ENCODE measurements around the gene NUBPL.
"Not testable (repeated sequence)": the region's sequence is repeated elsewhere in the genome, so short reads cannot be mapped to it uniquely, and the experiment has no call there.

NUBPL gene

DNA sequence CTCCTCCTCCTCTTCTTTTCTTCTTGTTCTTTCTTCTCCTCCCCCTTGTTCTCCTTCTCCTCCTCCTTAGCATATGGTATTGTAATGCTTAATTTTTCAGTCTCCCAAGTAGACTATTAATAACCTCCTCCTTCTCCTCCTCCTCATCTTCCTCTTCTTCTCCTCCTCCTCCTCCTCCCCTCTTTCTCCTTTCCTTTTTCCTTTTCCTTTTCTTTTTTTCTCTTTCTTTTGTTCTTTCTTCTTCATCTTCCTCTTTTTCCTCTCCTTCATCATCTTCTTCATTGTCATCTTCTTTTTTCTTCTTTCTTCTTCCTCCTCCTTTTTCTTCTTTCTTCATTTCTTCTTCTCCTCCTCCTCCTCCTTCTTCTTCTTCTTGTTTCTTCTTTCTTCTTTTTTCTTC is 264.3 kb downstream of the NUBPL start:
- no peak for FAIRE-seq

DNA sequence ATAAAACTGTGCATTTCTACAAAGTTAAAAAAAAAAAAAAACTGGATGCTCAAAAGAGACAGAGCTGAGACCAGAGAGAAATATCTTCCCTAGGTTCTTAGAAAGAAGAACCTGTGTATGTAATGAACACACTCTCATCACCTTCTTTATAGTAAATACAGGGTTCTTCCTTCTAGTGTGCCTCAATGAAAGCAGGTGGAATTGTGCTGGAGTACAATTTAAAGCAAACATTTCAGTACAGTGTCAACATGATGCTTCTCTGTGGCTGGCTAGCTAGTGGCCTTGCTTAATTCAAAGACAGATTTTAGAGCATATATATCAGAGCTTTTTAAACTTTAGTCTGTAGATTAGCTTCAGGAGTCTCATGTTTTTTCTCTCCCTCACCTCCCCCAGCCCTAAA is 266.1 kb downstream of the NUBPL start:
- FAIRE-seq: no peak

DNA sequence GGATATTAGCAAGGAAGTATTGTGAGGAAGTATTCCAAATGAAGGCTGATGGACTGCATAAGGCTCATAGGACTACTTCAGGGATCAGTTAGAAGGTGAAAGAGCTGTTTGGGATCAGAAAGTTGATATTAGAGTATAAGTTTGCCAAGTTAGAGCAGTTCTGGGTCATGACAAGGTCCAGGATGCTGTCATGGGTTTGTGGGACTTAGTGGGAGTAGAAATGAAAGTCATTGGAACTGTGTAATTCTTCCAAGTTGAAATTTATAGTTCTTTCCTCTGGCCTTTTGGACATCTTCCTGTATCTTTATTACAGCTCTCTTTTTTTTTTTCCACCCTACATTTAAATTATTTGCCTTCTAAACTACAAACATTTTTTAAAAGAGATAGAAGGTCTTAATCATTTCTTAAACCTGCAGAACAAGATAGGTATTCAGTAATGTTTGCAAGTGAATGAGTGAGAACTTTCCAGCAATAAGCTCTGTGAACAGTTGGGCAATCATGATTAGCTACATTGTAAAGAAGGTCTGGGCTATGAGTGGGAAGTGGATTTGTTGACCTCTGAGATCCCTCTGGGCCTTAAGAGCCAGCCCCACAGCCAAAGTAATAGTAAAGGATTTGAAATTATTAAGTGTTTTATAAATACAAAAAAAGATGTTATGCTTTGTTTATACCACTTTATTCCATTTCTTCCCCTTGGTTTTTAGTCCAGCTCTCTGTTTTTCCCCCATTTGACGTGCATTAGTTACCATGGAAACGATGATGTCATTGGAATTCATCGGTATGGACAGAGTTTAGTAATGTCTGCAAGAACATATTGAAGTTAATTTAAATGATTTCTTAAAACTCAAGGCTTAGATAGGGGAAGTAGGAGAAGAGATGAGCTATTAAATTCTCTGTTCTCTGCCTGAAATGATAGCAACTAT is 268.0 kb downstream of the NUBPL start:
- no peak for FAIRE-seq

DNA sequence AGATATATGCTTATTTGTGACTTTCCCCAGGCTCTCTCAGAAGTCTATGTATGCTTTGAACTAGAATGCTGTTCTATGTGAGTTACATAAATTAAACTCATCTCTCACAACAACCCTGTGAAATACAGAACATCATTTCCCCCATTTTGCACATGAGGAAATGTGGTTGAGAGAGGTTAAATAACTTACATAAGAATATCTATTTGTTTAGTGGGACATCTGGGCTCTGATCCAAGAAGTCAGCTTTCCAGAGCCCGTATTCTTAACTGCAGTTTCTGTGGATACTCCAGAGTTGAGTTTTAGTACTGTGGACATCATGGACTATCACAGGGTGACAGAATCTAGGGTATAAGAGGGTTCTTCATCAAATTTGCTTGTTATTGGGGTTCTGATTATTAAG is 273.4 kb downstream of the NUBPL start:
- FAIRE-seq: no peak

DNA sequence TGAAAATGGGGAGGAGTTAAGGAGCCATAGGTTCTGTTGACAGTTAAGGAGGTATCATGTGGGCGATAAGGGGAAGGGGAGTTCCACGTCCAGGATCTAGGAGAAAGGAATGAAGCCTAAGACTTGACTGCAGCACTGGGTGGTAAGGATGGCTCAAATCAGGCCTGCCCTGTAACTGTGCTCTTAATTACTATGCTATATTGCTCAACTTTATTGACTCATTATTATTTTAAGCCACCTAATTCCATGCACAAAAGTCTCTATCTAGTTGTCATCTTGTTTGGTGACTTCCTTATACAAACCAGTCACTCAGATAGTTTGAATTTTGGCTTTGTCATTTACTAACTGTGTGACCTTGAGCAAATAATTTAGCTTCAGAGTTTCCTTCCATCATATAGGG is 273.8 kb downstream of the NUBPL start:
- no peak for FAIRE-seq

DNA sequence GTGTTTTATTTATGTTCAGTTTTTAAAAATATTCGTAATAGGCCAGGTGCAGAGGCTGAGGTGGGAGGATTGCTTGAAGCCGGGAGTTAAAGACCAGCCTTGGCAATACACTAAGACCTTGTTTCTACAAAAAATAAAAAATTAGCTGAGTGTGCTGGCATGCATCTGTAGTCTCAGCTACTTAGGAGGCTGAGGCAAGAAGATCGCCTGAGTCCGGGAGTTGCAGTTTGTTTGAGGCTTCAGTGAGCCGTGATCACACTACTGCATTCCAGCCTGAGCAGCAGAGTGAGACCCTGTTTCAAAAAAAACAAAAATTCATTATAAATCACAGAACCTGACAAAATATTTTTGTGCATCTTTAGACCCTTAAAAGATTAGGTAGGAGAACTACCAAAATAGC is 275.8 kb downstream of the NUBPL start:
- FAIRE-seq: no peak

DNA sequence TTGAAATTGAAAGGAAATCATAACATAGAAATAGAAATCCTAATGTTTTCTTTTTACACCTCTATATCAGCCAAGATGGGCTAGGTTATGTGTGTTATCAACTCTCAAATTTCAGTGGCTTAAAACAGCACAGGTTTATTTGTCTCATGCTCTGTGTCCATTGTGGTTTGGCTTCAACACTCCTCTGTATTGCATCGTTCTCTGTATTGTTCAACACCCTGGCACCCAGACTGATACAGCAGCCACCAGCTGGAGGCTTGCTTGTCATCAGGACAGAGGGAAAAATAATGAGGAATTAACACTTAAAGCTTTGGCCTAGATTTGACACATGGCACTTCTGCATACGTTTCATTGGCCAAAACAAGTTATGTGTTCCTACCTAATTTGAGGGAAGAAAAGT is 281.7 kb downstream of the NUBPL start:
- FAIRE-seq: no peak

DNA sequence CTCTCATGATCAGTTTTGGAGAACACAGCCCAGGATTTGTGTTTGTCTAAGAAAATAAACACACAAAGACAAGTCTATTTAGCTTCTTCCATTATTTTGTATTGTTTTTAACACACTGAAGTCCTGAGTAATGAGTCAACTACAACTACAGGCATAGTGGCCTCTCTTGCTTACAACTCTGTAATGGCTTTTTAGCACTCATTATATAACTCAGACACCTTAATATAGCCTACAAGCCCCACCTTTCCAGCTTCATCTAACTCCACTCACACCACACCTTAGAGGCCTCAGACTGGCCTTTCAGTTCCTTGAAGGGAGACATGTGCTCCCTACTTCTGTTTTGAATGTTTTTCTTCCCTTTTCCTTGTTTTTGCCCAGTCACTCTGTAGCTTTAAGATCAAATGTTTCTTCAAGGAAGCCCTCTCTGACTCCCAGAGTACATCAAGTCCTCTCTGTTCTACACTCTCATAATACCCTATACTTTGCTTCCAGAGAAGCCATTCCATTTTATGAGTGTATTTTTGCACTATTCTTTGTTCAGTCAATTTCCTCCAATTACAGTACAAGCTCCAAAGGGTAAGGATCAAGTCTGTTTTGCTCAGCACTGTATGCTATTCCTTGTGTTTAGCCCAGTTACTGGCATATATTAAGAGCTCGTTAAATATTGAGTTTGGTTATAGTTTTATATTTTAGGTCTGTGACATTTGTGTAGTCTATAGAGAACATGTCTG is 282.3 kb downstream of the NUBPL start:
- no peak for FAIRE-seq

DNA sequence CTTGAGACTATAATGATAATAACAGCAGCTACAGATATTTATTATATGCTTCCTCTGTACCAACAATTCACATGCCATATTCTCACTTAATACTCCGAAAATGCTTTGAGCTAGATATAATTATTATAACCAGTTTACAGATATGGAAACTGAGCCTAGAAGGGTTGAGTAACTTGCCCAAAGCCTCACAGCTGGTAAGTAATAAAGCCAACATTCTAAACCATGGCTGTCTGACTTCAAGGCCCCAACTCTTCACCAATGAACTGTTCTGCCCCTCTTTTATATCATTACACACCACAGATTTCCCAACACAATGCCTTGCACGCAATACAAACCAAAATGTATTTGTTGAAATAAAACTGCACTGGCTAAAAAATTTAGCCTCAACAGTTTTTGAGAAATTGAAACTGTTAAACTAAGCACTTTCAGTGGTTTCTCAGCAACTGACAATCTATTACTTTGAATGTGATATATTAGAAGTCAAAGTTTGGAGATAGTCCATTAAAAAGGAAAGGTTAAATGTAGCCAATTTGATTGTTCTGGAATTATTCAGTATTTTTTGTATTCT is 293.4 kb downstream of the NUBPL start:
- FAIRE-seq: no peak

DNA sequence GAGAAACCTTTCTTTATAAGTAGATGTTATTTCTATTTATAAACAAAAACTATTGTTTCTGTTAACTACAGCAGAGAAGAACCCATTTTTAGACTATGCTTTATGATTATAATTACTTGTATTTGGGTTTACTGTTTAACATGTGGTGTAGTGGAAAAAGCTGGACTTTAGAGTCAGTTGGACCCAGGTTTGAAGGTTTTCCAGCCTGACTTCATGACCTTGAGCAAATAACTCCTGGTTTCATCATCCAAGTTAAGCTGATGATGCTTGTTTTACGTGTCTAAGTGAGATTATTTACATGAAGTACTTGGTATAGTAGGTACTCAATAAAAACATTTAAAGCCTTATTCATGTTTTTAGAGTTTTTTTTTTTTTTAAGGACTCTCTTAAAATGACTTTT is 294.1 kb downstream of the NUBPL start:
- FAIRE-seq: no peak

DNA sequence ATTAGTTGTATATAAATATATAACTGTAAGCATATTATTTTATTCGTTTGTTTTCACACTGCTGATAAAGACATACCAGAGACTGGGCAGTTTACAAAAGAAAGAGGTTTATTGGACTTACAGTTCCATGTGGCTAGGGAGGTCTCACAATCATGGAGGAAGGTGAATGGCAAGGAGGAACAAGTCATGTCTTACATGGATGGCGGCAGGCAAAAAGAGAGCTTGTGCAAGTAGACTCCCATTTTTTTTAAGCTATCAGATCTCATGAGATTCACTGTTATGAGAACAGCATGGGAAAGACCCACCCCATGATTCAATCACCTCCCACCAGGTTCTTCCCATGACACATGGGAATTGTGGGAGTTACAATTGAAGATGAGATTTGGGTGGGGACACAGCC is 294.8 kb downstream of the NUBPL start:
- not testable (repeated sequence) for FAIRE-seq

DNA sequence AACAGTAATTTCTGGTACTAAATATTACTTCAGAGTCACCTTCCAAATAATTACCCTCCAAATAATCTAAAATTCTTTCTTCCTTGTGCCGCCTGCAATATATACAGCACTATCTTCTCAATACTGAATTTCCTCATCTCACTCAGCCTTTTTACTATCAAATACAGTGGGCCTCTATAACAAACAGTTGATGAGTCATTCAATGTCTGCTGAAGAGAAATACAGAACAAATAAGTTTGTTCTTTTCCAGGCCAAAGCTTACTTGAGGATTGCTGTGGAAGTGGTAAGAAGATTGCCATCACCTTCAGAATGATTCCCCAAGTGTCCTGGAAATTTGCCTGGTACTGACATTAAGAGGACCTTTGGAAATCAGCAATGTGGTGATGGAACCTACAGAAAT is 297.7 kb downstream of the NUBPL start:
- no peak for FAIRE-seq

DNA sequence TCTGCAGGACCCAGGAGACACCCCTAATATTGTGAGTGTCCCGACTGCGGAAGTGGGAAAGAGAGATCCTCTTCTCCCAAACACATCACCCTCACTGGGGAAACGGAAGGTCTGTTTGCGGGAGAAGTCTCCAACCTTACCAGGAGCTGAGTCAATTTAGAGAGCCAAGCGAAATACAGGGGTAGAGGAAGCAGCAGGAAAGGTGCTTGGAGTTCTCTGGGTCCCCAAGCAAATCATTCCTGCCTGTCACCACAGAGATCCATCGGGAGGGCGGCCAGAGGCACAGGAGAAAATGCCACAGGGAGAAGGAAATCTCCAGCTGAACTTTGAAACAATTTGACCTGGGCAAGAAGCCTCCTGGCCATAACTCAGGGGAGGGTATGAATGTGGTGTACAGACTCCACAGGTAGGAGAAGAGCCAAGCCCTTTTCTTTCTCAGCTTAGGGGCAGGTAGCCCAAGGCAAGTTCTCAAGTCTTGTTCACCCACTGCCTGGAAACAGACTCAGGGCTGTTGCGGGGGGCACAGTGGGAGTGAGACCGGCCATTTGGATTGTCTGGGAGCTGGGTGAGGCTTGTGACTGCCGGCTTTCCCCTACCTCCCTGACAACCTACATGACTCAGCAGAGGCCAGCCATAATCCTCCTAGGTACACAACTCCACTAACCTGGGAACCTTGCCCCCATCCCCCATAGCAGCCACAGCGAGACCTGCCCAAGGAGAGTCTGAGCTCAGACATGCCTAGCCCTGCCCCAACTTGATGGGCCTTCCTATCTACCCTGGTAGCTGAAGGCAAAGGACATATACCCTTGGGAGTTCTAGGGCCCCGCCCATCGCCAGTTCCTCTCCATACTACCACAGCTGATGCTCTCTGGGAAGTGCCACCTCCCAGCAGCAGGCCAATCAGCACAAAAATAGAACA is 304.0 kb downstream of the NUBPL start:
- no peak for FAIRE-seq

DNA sequence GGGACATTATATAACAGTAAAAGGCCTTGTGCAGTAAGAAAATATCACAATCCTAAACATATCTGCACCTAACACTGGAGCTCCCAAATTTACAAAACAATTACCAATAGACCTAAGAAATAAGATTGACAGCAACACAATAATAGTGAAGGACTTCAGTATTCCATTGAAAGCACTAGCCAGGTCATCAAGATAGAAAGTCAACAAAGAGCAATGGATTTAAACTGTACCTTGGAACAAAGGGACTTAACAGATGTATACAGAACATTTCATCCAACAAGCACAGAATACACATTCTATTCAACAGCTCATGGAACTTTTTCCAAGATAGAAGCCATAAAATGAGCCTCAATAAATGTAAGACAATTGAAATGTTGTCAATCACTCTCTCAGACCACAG is 306.4 kb downstream of the NUBPL start:
- FAIRE-seq: no peak

DNA sequence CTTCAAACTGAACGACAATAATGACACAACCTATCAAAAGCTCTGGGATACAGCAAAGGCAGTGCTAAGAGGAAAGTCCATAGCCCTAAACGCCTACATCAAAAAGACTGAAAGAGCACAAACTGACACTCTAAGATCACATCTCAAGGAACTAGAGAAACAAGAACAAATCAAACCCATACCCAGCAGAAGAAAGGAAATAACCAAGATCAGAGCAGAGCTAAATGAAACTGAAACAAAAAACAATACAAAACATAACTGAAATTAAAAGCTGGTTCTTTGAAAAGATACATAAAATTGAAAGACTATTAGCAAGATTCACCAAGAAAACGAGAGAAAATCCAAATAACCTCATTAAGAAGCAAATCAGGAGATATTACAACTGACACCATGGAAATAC is 306.9 kb downstream of the NUBPL start:
- not testable (repeated sequence) for FAIRE-seq

DNA sequence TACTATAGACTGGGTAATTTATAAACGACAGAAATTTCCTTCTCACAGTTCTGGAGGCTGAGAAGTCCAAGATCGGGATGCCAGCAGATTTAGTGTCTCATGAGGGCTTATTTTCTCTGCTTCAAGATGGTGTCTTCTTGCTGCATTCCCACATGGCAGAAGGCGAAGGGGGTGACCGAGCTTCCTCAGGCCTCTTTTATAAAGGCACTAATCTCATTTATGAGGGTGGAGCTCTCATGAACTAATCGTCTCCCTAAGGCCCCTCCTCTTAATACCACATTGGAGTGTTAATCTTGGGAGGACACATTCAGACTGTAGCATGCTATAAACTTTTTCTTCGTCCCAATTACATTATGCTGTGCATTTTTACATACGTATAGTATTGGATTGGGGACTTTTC is 315.5 kb downstream of the NUBPL start:
- no peak for FAIRE-seq

DNA sequence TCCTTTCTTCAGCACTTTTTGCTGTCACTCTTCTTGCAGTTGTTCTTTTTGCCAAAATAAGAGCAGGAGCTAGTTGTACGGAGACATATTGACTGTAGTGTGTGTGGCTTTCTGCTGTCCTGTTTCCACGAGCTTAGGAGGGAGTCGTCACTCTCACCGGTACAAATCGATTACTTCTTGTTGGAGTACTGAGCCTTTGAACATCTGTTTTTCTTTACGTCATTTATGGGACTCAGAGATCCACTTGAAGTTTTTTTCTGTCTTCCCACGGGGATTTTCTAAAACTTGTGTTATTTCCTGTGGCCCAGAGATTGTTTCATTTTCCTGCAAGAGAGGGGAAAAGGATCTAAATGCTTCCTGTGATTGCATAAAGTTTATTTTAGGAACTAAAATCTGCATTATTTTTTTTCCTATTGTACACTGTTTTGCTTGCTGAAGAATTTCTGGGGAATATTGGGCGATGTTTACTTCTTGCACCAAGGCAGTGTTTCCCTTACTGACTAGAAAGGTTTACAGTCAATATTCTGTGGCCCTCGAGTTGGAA is 316.1 kb downstream of the NUBPL start:
- no peak for FAIRE-seq

DNA sequence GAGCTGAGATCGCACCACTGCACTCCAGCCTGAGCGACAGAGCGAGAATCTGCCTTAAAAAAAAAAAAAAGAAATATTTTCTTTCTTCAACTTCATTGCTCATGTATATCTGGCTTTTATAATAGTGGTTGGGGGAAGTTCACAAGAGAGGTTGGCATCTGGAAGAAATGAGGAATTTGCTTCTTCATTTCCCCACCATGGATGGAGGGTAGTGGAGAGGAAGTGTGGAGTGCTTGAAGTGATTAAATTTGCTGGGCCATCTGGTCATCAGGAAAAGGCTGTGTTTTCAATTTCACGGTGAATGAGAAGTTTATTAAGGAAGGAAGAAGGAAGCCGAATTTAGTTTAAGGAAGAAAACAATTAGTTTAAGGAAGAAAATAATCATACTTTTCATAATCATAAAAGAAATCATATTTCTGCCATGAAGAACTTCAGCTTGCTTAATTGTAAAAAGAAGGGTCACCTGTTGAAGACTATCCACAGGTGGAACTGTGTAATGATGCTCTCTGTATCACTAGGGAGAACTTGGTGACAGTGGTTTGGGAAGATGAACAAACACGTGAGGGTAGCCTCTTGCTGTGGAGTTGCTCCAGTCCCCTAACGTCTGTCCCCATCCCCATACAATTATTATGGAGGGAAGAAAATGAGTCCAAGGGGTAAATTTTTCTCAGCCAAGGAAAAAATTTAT is 318.6 kb downstream of the NUBPL start:
- FAIRE-seq: no peak

DNA sequence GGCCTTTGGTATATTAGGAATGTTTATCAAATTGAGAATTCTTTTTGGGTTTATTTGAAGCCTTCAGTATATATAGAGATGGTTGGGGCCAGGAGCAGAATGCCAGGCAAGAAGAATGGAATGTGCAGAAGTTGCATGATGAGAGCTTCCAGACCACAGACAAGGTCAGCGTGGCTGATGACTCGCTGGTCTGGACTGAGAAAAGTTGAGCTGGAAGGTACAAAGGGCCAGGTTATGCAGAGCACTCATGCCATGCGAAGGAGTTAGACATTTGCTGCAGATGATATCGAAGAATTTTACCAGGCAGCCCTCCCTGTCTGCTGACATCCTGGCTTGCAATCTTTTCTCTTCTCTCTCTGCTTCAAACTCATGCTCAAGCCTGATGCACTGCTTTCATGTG is 319.7 kb downstream of the NUBPL start:
- FAIRE-seq: no peak

DNA sequence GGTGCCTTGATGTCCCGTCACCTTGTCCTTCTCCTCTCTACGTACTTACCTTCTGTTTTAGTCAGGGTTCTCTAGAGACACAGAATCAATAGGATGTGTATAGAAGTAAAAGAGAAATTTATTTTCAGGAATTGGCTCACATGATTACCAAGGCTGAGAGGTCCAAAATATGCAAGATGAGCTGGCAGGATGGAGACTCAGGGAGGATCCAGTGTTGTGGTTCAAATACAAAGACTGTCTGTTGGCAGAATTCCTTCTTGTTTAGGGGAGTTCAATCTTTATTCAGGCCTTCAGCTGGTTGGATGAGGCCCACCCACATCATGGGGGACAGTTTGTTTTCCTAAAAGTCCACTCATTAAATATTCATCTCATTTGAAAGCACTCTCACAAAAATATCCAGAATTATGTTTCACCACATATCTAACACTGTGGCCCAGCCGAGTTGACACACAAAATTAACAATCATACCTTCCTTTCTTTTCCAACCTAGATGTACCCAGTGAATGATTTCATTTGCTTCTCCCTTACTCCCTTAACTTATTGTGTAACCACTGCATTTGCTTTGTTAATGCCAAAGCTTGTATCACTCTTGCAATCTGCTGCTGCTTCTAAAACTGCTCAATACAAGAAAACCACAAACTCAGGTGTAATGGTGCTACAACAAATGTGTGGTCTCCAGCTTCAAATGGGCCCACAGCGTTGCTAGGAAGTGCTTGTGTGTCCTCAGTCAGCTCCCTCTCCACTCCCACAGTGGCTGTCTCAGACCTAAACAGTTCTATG is 320.5 kb downstream of the NUBPL start:
- FAIRE-seq: no peak

DNA sequence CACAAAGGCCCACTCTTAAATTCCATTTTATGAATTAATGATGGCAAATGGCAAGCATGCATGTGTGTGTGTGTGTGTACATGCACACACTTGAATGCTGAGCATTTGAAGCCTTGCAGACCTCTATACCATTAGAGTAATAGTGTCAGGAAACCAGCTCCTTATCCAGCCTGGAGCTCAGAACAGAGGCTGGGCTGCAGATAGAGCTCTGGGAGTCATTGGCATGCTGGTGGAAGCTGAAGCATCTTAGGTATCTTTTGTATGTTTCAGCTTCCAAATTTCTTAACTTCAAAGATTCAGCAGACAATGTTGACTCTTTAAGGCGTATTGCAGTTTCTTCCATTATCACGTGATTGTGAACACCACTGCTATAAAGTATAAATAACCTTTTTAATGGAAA is 323.0 kb downstream of the NUBPL start:
- FAIRE-seq: no peak
